GM23338 (cell line): ENCODE results near the gene CHST15. TPM values are rescaled to one million over a fixed set of nuclear protein-coding genes. Genes with fewer than 3 reads are reported as not detected.

ENCODE experiments used
- ATAC-seq: fragments of 200-7000 bp; cut with Tn5 transposase; 3 replicates; pipeline ENCODE4 v1.9.1; 2020
- DNase-seq: peaks from one replicate; pipeline ENCODE4 v3.0.0-alpha.2; 2015; ENCODE audit warnings: low spot score
- H2AFZ ChIP-seq: fragments of 200-600 bp; sonication (generic); 2 replicates; pipeline ENCODE4 v1.8.0; 2016; ENCODE audit warnings: antibody characterized with exemption, mild to moderate bottlenecking, moderate library complexity
- H3F3A ChIP-seq: fragments of 200-600 bp; sonication (generic); replicated peaks from 2 replicates; pipeline ENCODE4 v1.8.0; 2017; ENCODE audit warnings: antibody characterized with exemption, mixed run types, low read depth
- H3K27ac ChIP-seq: fragments of 200-600 bp; sonication (generic); 2 replicates; pipeline ENCODE4 v1.6.1; 2016; ENCODE audit warnings: low read depth
- H3K27me3 ChIP-seq: fragments of 200-600 bp; sonication (generic); 2 replicates; pipeline ENCODE4 v1.8.0; 2016; ENCODE audit warnings: mild to moderate bottlenecking, mixed run types, moderate library complexity; ENCODE audit not compliant: insufficient read depth
- H3K36me3 ChIP-seq: fragments of 200-600 bp; sonication (generic); 2 replicates; pipeline ENCODE4 v1.8.0; 2016; ENCODE audit warnings: mild to moderate bottlenecking; ENCODE audit not compliant: insufficient read depth
- H3K4me1 ChIP-seq: fragments of 200-600 bp; sonication (generic); 2 replicates; pipeline ENCODE4 v1.8.0; 2016; ENCODE audit warnings: mild to moderate bottlenecking, moderate library complexity; ENCODE audit not compliant: insufficient read depth
- H3K4me2 ChIP-seq: fragments of 200-600 bp; sonication (generic); 2 replicates; pipeline ENCODE4 v1.7.1; 2017; ENCODE audit warnings: mixed run types
- H3K4me3 ChIP-seq: fragments of 200-600 bp; sonication (generic); 2 replicates; pipeline ENCODE4 v1.6.1; 2016; ENCODE audit warnings: mixed run types
- H3K79me2 ChIP-seq: fragments of 200-600 bp; sonication (generic); replicated peaks from 2 replicates; pipeline ENCODE4 v1.8.0; 2017; ENCODE audit warnings: mild to moderate bottlenecking; ENCODE audit not compliant: insufficient read depth
- H3K9me2 ChIP-seq: fragments of 200-600 bp; sonication (generic); 2 replicates; pipeline ENCODE4 v1.8.0; 2017; ENCODE audit not compliant: insufficient read depth
- H4K20me1 ChIP-seq: fragments of 200-600 bp; sonication (generic); replicated peaks from 2 replicates; pipeline ENCODE4 v1.8.0; 2017; ENCODE audit warnings: mild to moderate bottlenecking; ENCODE audit not compliant: insufficient read depth
- H3K27ac Mint-ChIP-seq: 2 replicates; pipeline ENCODE4 v1.8.0; 2020; ENCODE audit warnings: inconsistent platforms, mild to moderate bottlenecking, moderate library complexity, mixed read lengths
- H3K27me3 Mint-ChIP-seq: 3 replicates; pipeline ENCODE4 v1.8.0; 2022; ENCODE audit warnings: low read depth, mild to moderate bottlenecking, moderate library complexity, mixed read lengths, inconsistent platforms; ENCODE audit not compliant: insufficient read depth, poor library complexity
- H3K36me3 Mint-ChIP-seq: 3 replicates; pipeline ENCODE4 v1.8.0; 2021; ENCODE audit warnings: low read depth, mild to moderate bottlenecking, inconsistent platforms, moderate library complexity, mixed read lengths
- H3K4me1 Mint-ChIP-seq: 3 replicates; pipeline ENCODE4 v1.8.0; 2020; ENCODE audit warnings: mild to moderate bottlenecking, inconsistent platforms, mixed read lengths
- H3K4me3 Mint-ChIP-seq: 3 replicates; pipeline ENCODE4 v1.8.0; 2021; ENCODE audit warnings: moderate library complexity, mild to moderate bottlenecking, inconsistent platforms, mixed read lengths
- H3K9me3 Mint-ChIP-seq: 3 replicates; pipeline ENCODE4 v1.8.0; 2020; ENCODE audit warnings: moderate library complexity, mild to moderate bottlenecking, inconsistent platforms, mixed read lengths
- CREB1 ChIP-seq: fragments of 250-450 bp; sonication (Bioruptor Pico); IDR thresholded peaks from 2 replicates; pipeline ENCODE4 v1.5.0; 2020; ENCODE audit warnings: low read depth, mild to moderate bottlenecking, moderate library complexity
- NANOG ChIP-seq: IDR thresholded peaks from 2 replicates; pipeline ENCODE4 v1.6.1; 2016; ENCODE audit warnings: antibody characterized with exemption, borderline replicate concordance
- ZNF114 ChIP-seq: fragments of 250-450 bp; sonication (Bioruptor Pico); IDR thresholded peaks from 2 replicates; pipeline ENCODE4 v1.5.0; 2020; ENCODE audit warnings: mild to moderate bottlenecking, moderate library complexity
- ZNF331 ChIP-seq: fragments of 250-450 bp; sonication (Bioruptor Pico); IDR thresholded peaks from 2 replicates; pipeline ENCODE4 v1.5.0; 2020; ENCODE audit warnings: low read depth, mild to moderate bottlenecking, moderate library complexity
- polyA plus RNA-seq: library from polyadenylated mRNA; unstranded; fragments of >200 nt; fragmentation: Nextera tagmentation; extraction: Ambion mirVana; gene quantifications from 2 replicates; pipeline ENCODE4 v1.2.1, GENCODE V29; 2016
- total RNA-seq: library from RNA; depleted of rRNA; stranded (reverse); fragments of >200 nt; shearing (Covaris generic); gene quantifications from 2 replicates; pipeline ENCODE4 v1.2.3, GENCODE V29; 2014
- TF ChIP-seq, protein P1 (sequence below): fragments of 250-450 bp; sonication (Bioruptor Pico); IDR thresholded peaks from 2 replicates; pipeline ENCODE4 v1.5.0; 2020; ENCODE audit warnings: mild to moderate bottlenecking, moderate library complexity
- TF ChIP-seq, protein P2 (sequence below), 2 experiments: fragments of 200-600 bp in 1 of 2; sonication (generic) in 1 of 2; conservative IDR thresholded peaks; 2 replicates each; pipeline versions ENCODE4 v1.5.1 to v1.6.1; 2016 to 2017; ENCODE audit warnings: antibody characterized with exemption in 2 of 2, low read depth in 2 of 2, mild to moderate bottlenecking in 2 of 2, moderate library complexity in 1 of 2

Gene CHST15
- total and polyA plus RNA-seq, 2 experiments from 2014 or later: 2.6 to 11.2 TPM

GRCh38 chr10:124079864-124080263 is 13.5 kb downstream of the CHST15 start (continued):
- TF ChIP-seq, protein P1, sequence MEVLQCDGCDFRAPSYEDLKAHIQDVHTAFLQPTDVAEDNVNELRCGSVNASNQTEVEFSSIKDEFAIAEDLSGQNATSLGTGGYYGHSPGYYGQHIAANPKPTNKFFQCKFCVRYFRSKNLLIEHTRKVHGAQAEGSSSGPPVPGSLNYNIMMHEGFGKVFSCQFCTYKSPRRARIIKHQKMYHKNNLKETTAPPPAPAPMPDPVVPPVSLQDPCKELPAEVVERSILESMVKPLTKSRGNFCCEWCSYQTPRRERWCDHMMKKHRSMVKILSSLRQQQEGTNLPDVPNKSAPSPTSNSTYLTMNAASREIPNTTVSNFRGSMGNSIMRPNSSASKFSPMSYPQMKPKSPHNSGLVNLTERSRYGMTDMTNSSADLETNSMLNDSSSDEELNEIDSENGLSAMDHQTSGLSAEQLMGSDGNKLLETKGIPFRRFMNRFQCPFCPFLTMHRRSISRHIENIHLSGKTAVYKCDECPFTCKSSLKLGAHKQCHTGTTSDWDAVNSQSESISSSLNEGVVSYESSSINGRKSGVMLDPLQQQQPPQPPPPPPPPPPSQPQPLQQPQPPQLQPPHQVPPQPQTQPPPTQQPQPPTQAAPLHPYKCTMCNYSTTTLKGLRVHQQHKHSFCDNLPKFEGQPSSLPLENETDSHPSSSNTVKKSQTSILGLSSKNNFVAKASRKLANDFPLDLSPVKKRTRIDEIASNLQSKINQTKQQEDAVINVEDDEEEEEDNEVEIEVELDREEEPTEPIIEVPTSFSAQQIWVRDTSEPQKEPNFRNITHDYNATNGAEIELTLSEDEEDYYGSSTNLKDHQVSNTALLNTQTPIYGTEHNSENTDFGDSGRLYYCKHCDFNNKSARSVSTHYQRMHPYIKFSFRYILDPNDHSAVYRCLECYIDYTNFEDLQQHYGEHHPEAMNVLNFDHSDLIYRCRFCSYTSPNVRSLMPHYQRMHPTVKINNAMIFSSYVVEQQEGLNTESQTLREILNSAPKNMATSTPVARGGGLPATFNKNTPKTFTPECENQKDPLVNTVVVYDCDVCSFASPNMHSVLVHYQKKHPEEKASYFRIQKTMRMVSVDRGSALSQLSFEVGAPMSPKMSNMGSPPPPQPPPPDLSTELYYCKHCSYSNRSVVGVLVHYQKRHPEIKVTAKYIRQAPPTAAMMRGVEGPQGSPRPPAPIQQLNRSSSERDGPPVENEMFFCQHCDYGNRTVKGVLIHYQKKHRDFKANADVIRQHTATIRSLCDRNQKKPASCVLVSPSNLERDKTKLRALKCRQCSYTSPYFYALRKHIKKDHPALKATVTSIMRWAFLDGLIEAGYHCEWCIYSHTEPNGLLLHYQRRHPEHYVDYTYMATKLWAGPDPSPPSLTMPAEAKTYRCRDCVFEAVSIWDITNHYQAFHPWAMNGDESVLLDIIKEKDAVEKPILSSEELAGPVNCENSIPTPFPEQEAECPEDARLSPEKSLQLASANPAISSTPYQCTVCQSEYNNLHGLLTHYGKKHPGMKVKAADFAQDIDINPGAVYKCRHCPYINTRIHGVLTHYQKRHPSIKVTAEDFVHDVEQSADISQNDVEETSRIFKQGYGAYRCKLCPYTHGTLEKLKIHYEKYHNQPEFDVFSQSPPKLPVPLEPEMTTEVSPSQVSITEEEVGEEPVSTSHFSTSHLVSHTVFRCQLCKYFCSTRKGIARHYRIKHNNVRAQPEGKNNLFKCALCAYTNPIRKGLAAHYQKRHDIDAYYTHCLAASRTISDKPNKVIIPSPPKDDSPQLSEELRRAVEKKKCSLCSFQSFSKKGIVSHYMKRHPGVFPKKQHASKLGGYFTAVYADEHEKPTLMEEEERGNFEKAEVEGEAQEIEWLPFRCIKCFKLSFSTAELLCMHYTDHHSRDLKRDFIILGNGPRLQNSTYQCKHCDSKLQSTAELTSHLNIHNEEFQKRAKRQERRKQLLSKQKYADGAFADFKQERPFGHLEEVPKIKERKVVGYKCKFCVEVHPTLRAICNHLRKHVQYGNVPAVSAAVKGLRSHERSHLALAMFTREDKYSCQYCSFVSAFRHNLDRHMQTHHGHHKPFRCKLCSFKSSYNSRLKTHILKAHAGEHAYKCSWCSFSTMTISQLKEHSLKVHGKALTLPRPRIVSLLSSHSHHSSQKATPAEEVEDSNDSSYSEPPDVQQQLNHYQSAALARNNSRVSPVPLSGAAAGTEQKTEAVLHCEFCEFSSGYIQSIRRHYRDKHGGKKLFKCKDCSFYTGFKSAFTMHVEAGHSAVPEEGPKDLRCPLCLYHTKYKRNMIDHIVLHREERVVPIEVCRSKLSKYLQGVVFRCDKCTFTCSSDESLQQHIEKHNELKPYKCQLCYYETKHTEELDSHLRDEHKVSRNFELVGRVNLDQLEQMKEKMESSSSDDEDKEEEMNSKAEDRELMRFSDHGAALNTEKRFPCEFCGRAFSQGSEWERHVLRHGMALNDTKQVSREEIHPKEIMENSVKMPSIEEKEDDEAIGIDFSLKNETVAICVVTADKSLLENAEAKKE (CRISPR knock-in tag): no peak
- TF ChIP-seq CREB1 (CRISPR knock-in tag) (no peak), ZNF114 (no peak)

- TF ChIP-seq, protein P1 (CRISPR knock-in tag): no peak
- TF ChIP-seq CREB1 (CRISPR knock-in tag) (no peak), NANOG (no peak), ZNF331 (CRISPR knock-in tag) (no peak)
- TF ChIP-seq, protein P2, sequence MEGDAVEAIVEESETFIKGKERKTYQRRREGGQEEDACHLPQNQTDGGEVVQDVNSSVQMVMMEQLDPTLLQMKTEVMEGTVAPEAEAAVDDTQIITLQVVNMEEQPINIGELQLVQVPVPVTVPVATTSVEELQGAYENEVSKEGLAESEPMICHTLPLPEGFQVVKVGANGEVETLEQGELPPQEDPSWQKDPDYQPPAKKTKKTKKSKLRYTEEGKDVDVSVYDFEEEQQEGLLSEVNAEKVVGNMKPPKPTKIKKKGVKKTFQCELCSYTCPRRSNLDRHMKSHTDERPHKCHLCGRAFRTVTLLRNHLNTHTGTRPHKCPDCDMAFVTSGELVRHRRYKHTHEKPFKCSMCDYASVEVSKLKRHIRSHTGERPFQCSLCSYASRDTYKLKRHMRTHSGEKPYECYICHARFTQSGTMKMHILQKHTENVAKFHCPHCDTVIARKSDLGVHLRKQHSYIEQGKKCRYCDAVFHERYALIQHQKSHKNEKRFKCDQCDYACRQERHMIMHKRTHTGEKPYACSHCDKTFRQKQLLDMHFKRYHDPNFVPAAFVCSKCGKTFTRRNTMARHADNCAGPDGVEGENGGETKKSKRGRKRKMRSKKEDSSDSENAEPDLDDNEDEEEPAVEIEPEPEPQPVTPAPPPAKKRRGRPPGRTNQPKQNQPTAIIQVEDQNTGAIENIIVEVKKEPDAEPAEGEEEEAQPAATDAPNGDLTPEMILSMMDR (conservative IDR thresholded peaks at IDR 0.05; ENCODE audit: low read depth in 2 of 2): no peak
- Histone ChIP-seq H3K9me2 (0 out of 2 replicates have a peak, but pooled peaks cover 4% of the 10 kb centered on the region), H3K79me2 (peaks cover 16% of the 10 kb centered on the region), H3F3A (no peaks in the 10 kb centered on the region), H4K20me1 (no peaks in the 10 kb centered on the region), H3K27me3 (no peaks in the 10 kb centered on the region), H3K27ac (no peak overlapping the region), H3K36me3 (no peaks in the 10 kb centered on the region), H3K4me1 (peaks cover 8% of the 10 kb centered on the region; the same call in 1 of the 2 replicates), H3K4me3 (no peak overlapping the region), H3K4me2 (no peak overlapping the region), H2AFZ (no peak overlapping the region)
- Mint-ChIP-seq H3K27ac (no peak overlapping the region), H3K36me3 (no peaks in the 10 kb centered on the region; the same call in 2 of the 3 replicates), H3K4me3 (no peak overlapping the region), H3K4me1 (peaks cover 23% of the 10 kb centered on the region), H3K27me3 (peaks cover 11% of the 10 kb centered on the region), H3K9me3 (no peaks in the 10 kb centered on the region)
- DNase-seq (no peak), ATAC-seq (no peak)
These were observed 14.7 kb downstream of the CHST15 start for GRCh38 chr10:124078714-124079113.
